ENCODE measurements around the gene FKBP7. TPM values are rescaled to one million over a fixed set of nuclear protein-coding genes. Genes with fewer than 3 reads are reported as not detected.

The FKBP7 gene
- total and polyA plus RNA-seq, 2 of the 8 experiments (the other 6 are each of a cell fraction or from before 2014, with no cell fraction given) = 3.6 to 7.0 TPM

GRCh38 chr2:178522950-178523595 is 44.7 kb upstream of the FKBP7 start:
- Histone ChIP-seq H2BK20ac (ENCODE audit: low read length) (no peak overlapping the region), H4K91ac (replicated peaks; ENCODE audit: insufficient read length, low read length) (no peak overlapping the region), H3K4me1 (replicated peaks in 1 of 4; ENCODE audit: control insufficient read depth in 3 of 4, insufficient read depth in 4 of 4, low read length in 3 of 4) (no peaks in the 10 kb centered on the region), H2AFZ (ENCODE audit: low read length) (peak overlapping the region; percentile 93), H2BK120ac (replicated peaks; ENCODE audit: low read depth, low read length) (no peak overlapping the region), H4K20me1 (replicated peaks in 1 of 2; ENCODE audit: control insufficient read depth in 1 of 2, insufficient read depth in 2 of 2, low read length in 2 of 2) (peaks cover 0 to 8% of the 10 kb centered on the region in 2 experiments), H3K36me3 (ENCODE audit: control insufficient read depth in 2 of 4, insufficient read depth in 4 of 4, low read length in 3 of 4) (no peaks in the 10 kb centered on the region), H3K9ac (replicated peaks in 1 of 4; ENCODE audit: extremely low read depth in 1 of 4, low read depth in 3 of 4, low read length in 3 of 4) (peak overlapping the region; percentile 39 to 86 (median 78)), H3K4me3 (ENCODE audit: extremely low read depth in 1 of 4, insufficient read depth in 2 of 4, low read depth in 3 of 4, low read length in 4 of 4) (peak overlapping the region; percentile 84 to 90 (median 86)), H2BK15ac (ENCODE audit: low read length) (no peak overlapping the region), H3K79me2 (ENCODE audit: control insufficient read depth in 1 of 2, insufficient read depth in 2 of 2, low read length in 2 of 2) (peaks cover 5 to 39% of the 10 kb centered on the region in 2 experiments; a peak in 3 of 4 replicates), H3K56ac (replicated peaks; ENCODE audit: insufficient read length, low read depth, low read length) (no peak overlapping the region), H3K27ac (ENCODE audit: low read depth, low read length) (peak overlapping the region; percentile 59; the same call in 1 of the 2 replicates), H3K23me2 (ENCODE audit: low read depth, low read length) (peaks cover 7% of the 10 kb centered on the region), H3K4me2 (ENCODE audit: insufficient read depth in 1 of 2, low read depth in 2 of 2, low read length in 2 of 2) (peak overlapping the region; percentile 87 to 88), H2BK12ac (ENCODE audit: low read depth, low read length) (no peak overlapping the region), H4K5ac (ENCODE audit: insufficient read length, low read depth, low read length) (peak overlapping the region; percentile 49), H3K18ac (ENCODE audit: extremely low read depth, low read length) (peak overlapping the region; percentile 91), H2BK5ac (ENCODE audit: low read depth, low read length) (peak overlapping the region; percentile 84), H3K4ac (replicated peaks; ENCODE audit: insufficient read length, low read depth, low read length) (no peak overlapping the region), H3K27me3 (replicated peaks in 1 of 4; ENCODE audit: control insufficient read depth in 3 of 4, extremely low read depth in 1 of 4, insufficient read depth in 3 of 4, low read length in 3 of 4) (no peaks in the 10 kb centered on the region), H4K8ac (ENCODE audit: extremely low read depth, insufficient read depth, low read length) (peak overlapping the region; percentile 91; the same call in 1 of the 2 replicates), H3K9me3 (ENCODE audit: insufficient read depth in 2 of 2, low read depth in 1 of 2, low read length in 1 of 2) (no peaks in the 10 kb centered on the region), H2AK5ac (ENCODE audit: low read depth, low read length) (0 out of 2 replicates have a peak overlapping the region, but pooled peaks have one; percentile 32), H3K14ac (ENCODE audit: insufficient read length) (no peak overlapping the region), H3K79me1 (ENCODE audit: low read depth, low read length) (peaks cover 6% of the 10 kb centered on the region), H3K23ac (ENCODE audit: insufficient read length) (no peak overlapping the region)
- DNase-seq (ENCODE audit: low read depth in 1 of 2, low spot score in 2 of 2) (peak; percentile 78 to 94), FAIRE-seq (peak; percentile 75)
- ChIA-PET CTCF (ENCODE audit: partially characterized antibody) (interaction anchor here (0.7 to 2.6 kb wide), 17 partner anchors 8 to 178 kb away, joined by 3 to 14 read pairs (median 4); partner anchors contain the start of gene PLEKHA3), POLR2A (ENCODE audit: partially characterized antibody) (interaction anchor here (0.9 to 1.1 kb wide), 6 partner anchors 10 to 411 kb away, joined by 3 to 4 read pairs (median 3); partner anchors contain the start of gene RBM45)
- 8% methylated on average over 25 of the region's 25 CpGs; no CpG with 5 or more reads in 1 of the 2 experiments for WGBS, 2 experiments (ENCODE audit: extremely low coverage in 1 of 2, insufficient coverage in 1 of 2, insufficient read length in 1 of 2, insufficient replicate concordance in 2 of 2, low coverage in 1 of 2, low lambda C conversion rate in 2 of 2, missing lambda C conversion rate in 1 of 2)
- TF ChIP-seq MAFK (IDR thresholded peaks at IDR 0.05; ENCODE audit: low read depth, low read length) (peak; percentile 58; the same call in 1 of the 2 replicates), RAD21 (IDR thresholded peaks at IDR 0.05 in 1 of 2, conservative IDR thresholded peaks at IDR 0.05 in 1 of 2; ENCODE audit: low read depth in 2 of 2, low read length in 2 of 2) (peak; percentile 60 to 62), EZH2 (IDR thresholded peaks at IDR 0.05; ENCODE audit: low read depth, low read length, severe bottlenecking) (no peak), RNF2 (IDR thresholded peaks at IDR 0.05; ENCODE audit: borderline replicate concordance, low read depth, low read length, missing control alignments, poor library complexity, severe bottlenecking) (no peak), CHD2 (IDR thresholded peaks at IDR 0.05; ENCODE audit: low read length) (peak; percentile 59; the same call in 1 of the 2 replicates), CTCF (IDR thresholded peaks at IDR 0.05; ENCODE audit: control extremely low read depth in 1 of 3, insufficient read depth in 1 of 3, low read depth in 1 of 3, low read length in 3 of 3) (peak; percentile 71 to 95 (median 91)), JUN (IDR thresholded peaks at IDR 0.05; ENCODE audit: low read depth, low read length) (no peak), CBX8 (IDR thresholded peaks at IDR 0.05; ENCODE audit: borderline replicate concordance, low read depth, low read length) (no peak)

All from H1 (cell line).